ENCODE results near the gene ATP6V0E2. TPM values are rescaled to one million over a fixed set of nuclear protein-coding genes. Genes with fewer than 3 reads are reported as not detected.

Gene ATP6V0E2
- total RNA-seq, 1 donor from 2014 or later, result 49.4 TPM

DNA sequence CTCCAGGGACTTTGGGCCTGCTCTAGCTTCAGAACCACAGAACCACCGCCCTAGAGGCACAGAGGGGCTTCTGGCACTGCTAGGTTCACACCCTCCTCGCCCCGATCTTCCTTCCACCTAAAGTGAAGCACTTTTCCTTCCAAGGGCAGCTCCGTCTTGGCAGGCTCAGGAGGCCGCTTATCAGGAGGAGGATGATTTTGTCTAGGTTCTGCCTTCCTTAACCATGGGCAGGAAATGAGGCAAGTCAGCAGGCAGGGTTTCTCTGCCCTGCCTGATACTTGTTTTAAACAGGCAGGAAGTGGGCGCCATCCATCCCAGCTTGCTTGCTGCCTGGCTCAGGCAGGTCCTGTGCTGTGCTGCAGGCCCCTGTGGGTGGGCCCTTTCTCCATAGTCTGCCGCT, 8.3 kb upstream of the ATP6V0E2 start:
- H3K9me3 Mint-ChIP-seq (ENCODE audit: low read depth), result no peaks in the 10 kb centered on the region
- H3K4me1 Mint-ChIP-seq (ENCODE audit: low read depth), result no peaks in the 10 kb centered on the region
- TF ChIP-seq, protein P1, sequence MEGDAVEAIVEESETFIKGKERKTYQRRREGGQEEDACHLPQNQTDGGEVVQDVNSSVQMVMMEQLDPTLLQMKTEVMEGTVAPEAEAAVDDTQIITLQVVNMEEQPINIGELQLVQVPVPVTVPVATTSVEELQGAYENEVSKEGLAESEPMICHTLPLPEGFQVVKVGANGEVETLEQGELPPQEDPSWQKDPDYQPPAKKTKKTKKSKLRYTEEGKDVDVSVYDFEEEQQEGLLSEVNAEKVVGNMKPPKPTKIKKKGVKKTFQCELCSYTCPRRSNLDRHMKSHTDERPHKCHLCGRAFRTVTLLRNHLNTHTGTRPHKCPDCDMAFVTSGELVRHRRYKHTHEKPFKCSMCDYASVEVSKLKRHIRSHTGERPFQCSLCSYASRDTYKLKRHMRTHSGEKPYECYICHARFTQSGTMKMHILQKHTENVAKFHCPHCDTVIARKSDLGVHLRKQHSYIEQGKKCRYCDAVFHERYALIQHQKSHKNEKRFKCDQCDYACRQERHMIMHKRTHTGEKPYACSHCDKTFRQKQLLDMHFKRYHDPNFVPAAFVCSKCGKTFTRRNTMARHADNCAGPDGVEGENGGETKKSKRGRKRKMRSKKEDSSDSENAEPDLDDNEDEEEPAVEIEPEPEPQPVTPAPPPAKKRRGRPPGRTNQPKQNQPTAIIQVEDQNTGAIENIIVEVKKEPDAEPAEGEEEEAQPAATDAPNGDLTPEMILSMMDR (IDR thresholded peaks at IDR 0.05; ENCODE audit: unreplicated experiment), result no peak
- DNase-seq (ENCODE audit: low spot score, unreplicated experiment), result no peak
- no peak overlapping the region for H3K4me3 Mint-ChIP-seq (ENCODE audit: low read depth)
- peaks cover 2% of the 10 kb centered on the region for H3K36me3 Mint-ChIP-seq (ENCODE audit: insufficient read depth)
- H3K27ac Mint-ChIP-seq, result no peak overlapping the region
- H3K27me3 Mint-ChIP-seq, result no peaks in the 10 kb centered on the region

- TF ChIP-seq, protein P1 (IDR thresholded peaks at IDR 0.05; ENCODE audit: unreplicated experiment), result no peak
- no peak for DNase-seq (ENCODE audit: low spot score, unreplicated experiment)
- H3K27ac Mint-ChIP-seq, result no peak overlapping the region
- H3K4me3 Mint-ChIP-seq (ENCODE audit: low read depth), result no peak overlapping the region
- H3K27me3 Mint-ChIP-seq, result no peaks in the 10 kb centered on the region
- peaks cover 2% of the 10 kb centered on the region for H3K36me3 Mint-ChIP-seq (ENCODE audit: insufficient read depth)
- no peaks in the 10 kb centered on the region for H3K4me1 Mint-ChIP-seq (ENCODE audit: low read depth)
- no peaks in the 10 kb centered on the region for H3K9me3 Mint-ChIP-seq (ENCODE audit: low read depth)
Observed at GRCh38 chr7:149866139-149866778, 7.5 kb upstream of the ATP6V0E2 start.

DNA sequence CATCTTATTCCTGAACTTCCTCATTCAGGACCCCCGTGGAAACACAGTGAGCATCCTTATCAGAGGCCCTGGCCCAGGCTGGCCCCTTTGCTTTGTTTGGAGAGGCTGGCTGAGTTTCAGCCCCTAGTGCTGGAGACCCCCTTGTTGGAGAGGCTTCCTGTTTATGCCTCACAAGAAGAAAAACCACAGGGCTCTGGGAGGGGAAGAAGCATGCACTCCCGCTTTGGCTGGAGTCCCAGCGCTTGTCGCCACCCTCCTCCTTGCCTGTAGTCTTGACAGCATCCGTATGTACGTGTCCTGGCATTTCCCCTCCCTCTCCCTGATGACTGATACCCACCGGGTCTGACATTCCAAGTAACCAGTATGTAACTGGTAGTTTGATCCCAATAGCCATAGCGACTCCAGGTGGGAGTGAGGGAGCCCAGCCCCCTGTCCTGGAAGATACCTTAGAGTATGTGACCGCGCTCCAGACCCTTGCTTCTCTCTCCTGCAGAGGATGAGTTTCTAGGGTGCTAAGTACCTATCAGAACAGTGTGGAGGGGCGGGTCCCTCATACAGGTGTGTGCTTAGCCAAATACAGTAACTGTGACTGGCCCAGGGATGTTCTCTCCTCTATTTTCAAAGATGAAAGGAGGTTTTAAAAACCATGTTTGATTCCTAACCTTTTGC, 6.9 kb upstream of the ATP6V0E2 start:
- TF ChIP-seq, protein P1 (IDR thresholded peaks at IDR 0.05; ENCODE audit: unreplicated experiment), result no peak

GRCh38 chr7:149867762-149868622, 5.8 kb upstream of the ATP6V0E2 start:
- Mint-ChIP-seq H3K36me3 (ENCODE audit: insufficient read depth) (no peaks in the 10 kb centered on the region), H3K27ac (no peak overlapping the region), H3K4me3 (ENCODE audit: low read depth) (no peak overlapping the region), H3K9me3 (ENCODE audit: low read depth) (no peaks in the 10 kb centered on the region), H3K4me1 (ENCODE audit: low read depth) (peaks cover 5% of the 10 kb centered on the region), H3K27me3 (no peaks in the 10 kb centered on the region)
- no peak for DNase-seq (ENCODE audit: low spot score, unreplicated experiment)
- TF ChIP-seq, protein P1 (IDR thresholded peaks at IDR 0.05; ENCODE audit: unreplicated experiment), result no peak

More for the DNA sequence above, 6.9 kb upstream of the ATP6V0E2 start:
- Mint-ChIP-seq H3K9me3 (ENCODE audit: low read depth) (no peaks in the 10 kb centered on the region), H3K4me3 (ENCODE audit: low read depth) (no peak overlapping the region), H3K36me3 (ENCODE audit: insufficient read depth) (no peaks in the 10 kb centered on the region), H3K4me1 (ENCODE audit: low read depth) (no peaks in the 10 kb centered on the region), H3K27ac (no peak overlapping the region), H3K27me3 (no peaks in the 10 kb centered on the region)
- DNase-seq (ENCODE audit: low spot score, unreplicated experiment), result no peak

- Mint-ChIP-seq H3K27ac (no peak overlapping the region), H3K9me3 (ENCODE audit: low read depth) (no peaks in the 10 kb centered on the region), H3K27me3 (no peaks in the 10 kb centered on the region), H3K4me1 (ENCODE audit: low read depth) (peaks cover 5% of the 10 kb centered on the region), H3K4me3 (ENCODE audit: low read depth) (no peak overlapping the region), H3K36me3 (ENCODE audit: insufficient read depth) (no peaks in the 10 kb centered on the region)
- no peak for DNase-seq (ENCODE audit: low spot score, unreplicated experiment)
- TF ChIP-seq, protein P1 (IDR thresholded peaks at IDR 0.05; ENCODE audit: unreplicated experiment), result no peak
Observed at GRCh38 chr7:149868623-149869290, 5.0 kb upstream of the ATP6V0E2 start.

Measured in progenitor cell of endocrine pancreas (in vitro differentiated cells).